Thymus (tissue), 11 donors: ENCODE measurements around the gene TRIM9. TPM values are rescaled to one million over a fixed set of nuclear protein-coding genes. Genes with fewer than 3 reads are reported as not detected.

Source experiments
- DNase-seq, 9 donors: peaks; one replicate each; pipeline ENCODE4 v3.0.0-alpha.2; 2013; ENCODE audit warnings: low spot score in 9 of 9, low read depth in 6 of 9, missing footprints in 1 of 9
- H3K27ac ChIP-seq, 2 donors: one replicate each; pipeline ENCODE4 v1.5.1; 2013; ENCODE audit warnings: control low read depth in 1 of 2, low read depth in 1 of 2, low read length in 1 of 2, mild to moderate bottlenecking in 1 of 2, moderate library complexity in 1 of 2
- H3K27me3 ChIP-seq, 2 donors: one replicate each; pipeline ENCODE4 v1.5.1; 2013; ENCODE audit warnings: low read length in 1 of 2; ENCODE audit not compliant: control insufficient read depth in 2 of 2, insufficient read depth in 1 of 2
- H3K36me3 ChIP-seq, 2 donors: one replicate each; pipeline ENCODE4 v1.5.1; 2013; ENCODE audit warnings: low read length in 1 of 2, mild to moderate bottlenecking in 1 of 2, moderate library complexity in 1 of 2; ENCODE audit not compliant: control insufficient read depth in 2 of 2, insufficient read depth in 2 of 2
- H3K4me1 ChIP-seq, 2 donors: one replicate each; pipeline ENCODE4 v1.5.1; 2013; ENCODE audit warnings: low read length in 2 of 2; ENCODE audit not compliant: control insufficient read depth in 2 of 2, insufficient read depth in 2 of 2
- H3K4me3 ChIP-seq, 2 donors: one replicate each; pipeline ENCODE4 v1.5.1; 2013; ENCODE audit warnings: low read length in 2 of 2, control low read depth in 1 of 2, mild to moderate bottlenecking in 1 of 2
- H3K9me3 ChIP-seq, 2 donors: one replicate each; pipeline ENCODE4 v1.5.1; 2013; ENCODE audit warnings: low read length in 1 of 2, mild to moderate bottlenecking in 1 of 2; ENCODE audit not compliant: control insufficient read depth in 2 of 2, insufficient read depth in 1 of 2
- WGBS: extraction: QIAGEN DNeasy Blood & Tissue Kit; methylation state at CpG from one replicate; pipeline ENCODE4 v1.1.7; 2013; 5-methylcytosine and 5-hydroxymethylcytosine counted together
- polyA plus RNA-seq: library from polyadenylated mRNA; stranded (reverse); fragments of 200-250 nt; gene quantifications from one replicate; pipeline ENCODE4 v1.2.3, GENCODE V29; 2013
- total RNA-seq: library from RNA; stranded (reverse); fragments of 120-200 nt; gene quantifications from one replicate; pipeline ENCODE4 v1.2.4, GENCODE V29; 2013
- donor health status: healthy.

The TRIM9 gene
- total and polyA plus RNA-seq, 2 donors: 0.71 to 1.8 TPM

- Histone ChIP-seq H3K4me1 (no peaks in the 10 kb centered on the region), H3K4me3 (no peak overlapping the region), H3K27me3 (no peaks in the 10 kb centered on the region), H3K36me3 (no peaks in the 10 kb centered on the region), H3K27ac (no peak overlapping the region), H3K9me3 (no peaks in the 10 kb centered on the region)
- WGBS: 81% methylated on average over 2 of the region's 2 CpGs
- DNase-seq: no peak
Measured at GRCh38 chr14:51073731-51074130, 21.2 kb downstream of the TRIM9 start.

GRCh38 chr14:51072976-51073375 lies 21.9 kb downstream of the TRIM9 start:
- no peaks in the 10 kb centered on the region for H3K4me1 ChIP-seq
- no peak for DNase-seq
- H3K9me3 ChIP-seq: no peaks in the 10 kb centered on the region
- no peaks in the 10 kb centered on the region for H3K36me3 ChIP-seq
- no peak overlapping the region for H3K4me3 ChIP-seq
- no peaks in the 10 kb centered on the region for H3K27me3 ChIP-seq
- H3K27ac ChIP-seq: no peak overlapping the region

DNA sequence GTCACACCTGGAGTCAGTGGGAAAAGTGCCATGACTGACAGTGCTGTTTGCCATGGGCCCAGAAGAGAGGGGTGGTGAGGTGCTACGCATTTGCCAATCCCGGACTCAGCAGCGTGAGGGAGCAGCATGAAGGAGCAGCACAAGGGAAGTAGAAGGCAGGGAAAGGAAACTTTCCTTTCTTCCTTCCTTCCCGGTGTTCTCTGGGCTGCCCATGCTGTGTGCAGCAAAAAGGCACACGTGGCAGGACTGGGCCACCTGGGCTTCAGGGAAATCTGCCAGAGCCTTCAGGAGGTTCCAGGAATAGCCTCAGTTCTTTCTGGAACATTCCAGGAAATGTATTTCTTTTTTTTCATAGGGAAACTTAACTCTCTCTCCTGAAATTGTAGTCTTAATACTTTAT lies 23.0 kb downstream of the TRIM9 start:
- WGBS: 89% methylated on average over 5 of the region's 5 CpGs
- Histone ChIP-seq H3K4me1 (no peaks in the 10 kb centered on the region), H3K27ac (no peak overlapping the region), H3K9me3 (no peaks in the 10 kb centered on the region), H3K36me3 (no peaks in the 10 kb centered on the region), H3K4me3 (no peak overlapping the region), H3K27me3 (no peaks in the 10 kb centered on the region)
- no peak for DNase-seq

DNA sequence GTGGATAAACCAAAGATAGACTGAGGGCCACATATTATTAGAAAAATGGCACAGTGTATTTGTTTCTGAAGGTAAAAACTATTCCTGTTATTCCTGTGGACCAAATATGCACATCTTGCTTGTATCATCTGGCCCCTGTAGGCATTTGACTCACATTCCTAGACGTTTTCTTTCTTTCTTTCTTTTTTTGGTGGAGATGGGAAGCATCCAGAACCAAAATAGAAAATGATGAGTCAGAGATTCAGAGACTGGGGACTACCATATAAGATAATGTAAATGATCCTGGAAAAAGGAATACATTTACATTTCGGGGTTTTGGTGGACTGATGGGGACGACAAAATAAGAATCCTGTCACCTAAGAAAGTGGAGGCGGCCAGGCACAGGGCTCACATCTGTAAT lies 24.2 kb downstream of the TRIM9 start:
- no peaks in the 10 kb centered on the region for H3K27me3 ChIP-seq
- no peaks in the 10 kb centered on the region for H3K36me3 ChIP-seq
- no peak for DNase-seq
- WGBS: 93% methylated on average over 4 of the region's 4 CpGs
- H3K9me3 ChIP-seq: no peaks in the 10 kb centered on the region
- no peak overlapping the region for H3K27ac ChIP-seq
- H3K4me3 ChIP-seq: no peak overlapping the region
- no peaks in the 10 kb centered on the region for H3K4me1 ChIP-seq

GRCh38 chr14:51069055-51069454 lies 25.9 kb downstream of the TRIM9 start:
- no peak for DNase-seq
- H3K27ac ChIP-seq: no peak overlapping the region
- H3K36me3 ChIP-seq: no peaks in the 10 kb centered on the region
- no peaks in the 10 kb centered on the region for H3K27me3 ChIP-seq
- no peak overlapping the region for H3K4me3 ChIP-seq
- H3K4me1 ChIP-seq: no peaks in the 10 kb centered on the region
- no peaks in the 10 kb centered on the region for H3K9me3 ChIP-seq

DNA sequence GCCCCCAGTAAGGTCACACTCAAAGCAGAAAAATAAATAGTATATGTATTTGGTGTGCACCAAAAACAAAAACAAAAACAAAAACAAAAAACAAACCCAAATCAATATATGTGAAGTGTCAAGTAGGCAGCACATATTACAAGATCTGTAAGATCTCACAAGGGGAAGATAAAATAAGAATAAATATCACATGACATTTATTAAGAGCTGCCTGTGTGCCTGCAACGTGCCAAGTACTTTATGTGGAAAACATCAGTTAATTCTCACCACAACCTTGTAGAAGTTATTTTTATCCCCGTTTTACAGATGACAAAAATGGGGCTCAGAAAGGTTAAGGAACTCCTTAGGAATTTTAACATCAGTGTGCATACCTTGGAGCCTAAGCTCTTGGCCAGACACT lies 26.6 kb downstream of the TRIM9 start:
- Histone ChIP-seq H3K27me3 (no peaks in the 10 kb centered on the region), H3K36me3 (no peaks in the 10 kb centered on the region), H3K27ac (no peak overlapping the region), H3K9me3 (no peaks in the 10 kb centered on the region), H3K4me1 (no peaks in the 10 kb centered on the region), H3K4me3 (no peak overlapping the region)
- 96% methylated on average over 2 of the region's 2 CpGs for WGBS
- no peak for DNase-seq

GRCh38 chr14:51067295-51067694 lies 27.6 kb downstream of the TRIM9 start:
- no peak for DNase-seq
- Histone ChIP-seq H3K9me3 (no peaks in the 10 kb centered on the region), H3K4me1 (no peaks in the 10 kb centered on the region), H3K4me3 (no peak overlapping the region), H3K27ac (no peak overlapping the region), H3K27me3 (no peaks in the 10 kb centered on the region), H3K36me3 (no peaks in the 10 kb centered on the region)
- 83% methylated on average over 4 of the region's 4 CpGs for WGBS

DNA sequence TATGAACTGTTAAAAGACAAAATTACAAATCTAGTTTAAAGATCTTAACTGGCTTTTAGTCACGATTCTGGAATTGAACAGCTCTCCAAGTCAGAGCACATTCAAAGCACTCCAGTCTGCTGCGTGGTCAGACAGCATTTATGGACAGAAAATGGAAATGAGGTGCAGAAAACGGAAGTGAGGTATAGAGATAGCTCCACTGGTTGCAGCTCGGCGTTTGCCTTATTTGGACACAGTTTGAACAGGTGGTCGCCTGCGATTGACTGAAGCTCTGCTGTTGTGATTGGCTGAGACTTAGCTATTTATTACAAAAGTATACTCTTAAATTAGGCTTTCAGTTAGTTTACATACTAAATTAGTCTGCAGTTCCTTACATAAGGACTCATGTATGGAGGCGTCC lies 28.3 kb downstream of the TRIM9 start:
- no peak overlapping the region for H3K27ac ChIP-seq
- no peak for DNase-seq
- no peaks in the 10 kb centered on the region for H3K36me3 ChIP-seq
- no peaks in the 10 kb centered on the region for H3K4me1 ChIP-seq
- H3K9me3 ChIP-seq: no peaks in the 10 kb centered on the region
- WGBS: 97% methylated on average over 8 of the region's 8 CpGs
- H3K27me3 ChIP-seq: no peaks in the 10 kb centered on the region
- H3K4me3 ChIP-seq: no peak overlapping the region

- no peak for DNase-seq
- Histone ChIP-seq H3K4me3 (no peak overlapping the region), H3K27me3 (no peaks in the 10 kb centered on the region), H3K9me3 (no peaks in the 10 kb centered on the region), H3K4me1 (no peaks in the 10 kb centered on the region), H3K27ac (no peak overlapping the region), H3K36me3 (no peaks in the 10 kb centered on the region)
- WGBS: 73% methylated on average over 2 of the region's 2 CpGs
Measured at GRCh38 chr14:51059032-51059431, 35.9 kb downstream of the TRIM9 start.

DNA sequence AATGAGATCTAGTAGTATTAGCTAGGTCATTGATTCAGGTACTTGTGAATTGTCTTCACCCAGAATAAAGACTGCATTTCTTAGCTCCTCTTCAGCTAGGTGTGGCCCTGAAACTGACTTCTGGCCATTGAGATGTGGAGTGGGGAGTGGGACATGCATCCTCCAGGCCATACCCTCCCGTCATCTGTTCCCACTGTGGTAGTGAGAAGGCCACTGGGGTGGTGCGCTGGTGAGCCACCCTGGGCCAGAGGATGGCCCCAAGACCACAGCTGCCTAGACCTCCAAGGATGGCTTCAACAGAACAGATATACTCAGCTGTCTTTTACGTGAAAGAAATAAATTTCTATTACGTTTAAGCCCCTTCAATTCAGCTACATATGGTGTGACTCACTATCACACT lies 36.5 kb downstream of the TRIM9 start:
- Histone ChIP-seq H3K9me3 (no peaks in the 10 kb centered on the region), H3K4me1 (no peaks in the 10 kb centered on the region), H3K27me3 (no peaks in the 10 kb centered on the region), H3K27ac (no peak overlapping the region), H3K36me3 (no peaks in the 10 kb centered on the region), H3K4me3 (no peak overlapping the region)
- over 99% methylated on average over 4 of the region's 4 CpGs for WGBS
- DNase-seq: no peak
